Vagina (tissue), 2 donors: Measurements from ENCODE around the gene CHD6. TPM values are rescaled to one million over a fixed set of nuclear protein-coding genes. Genes with fewer than 3 reads are reported as not detected.

Source experiments
- DNase-seq, 2 donors: peaks; one replicate each; pipeline ENCODE4 v3.0.0-alpha.2; 2017; ENCODE audit errors: extremely low spot score in 2 of 2
- H3K27ac ChIP-seq: fragments of 200-600 bp; sonication (generic); one replicate; pipeline ENCODE4 v1.5.1; 2019
- H3K27me3 ChIP-seq: fragments of 200-600 bp; sonication (generic); one replicate; pipeline ENCODE4 v1.5.1; 2019
- H3K36me3 ChIP-seq, 2 donors: fragments of 200-600 bp; sonication (generic); one replicate each; pipeline ENCODE4 v1.5.1; 2017 to 2019
- H3K4me1 ChIP-seq: fragments of 200-600 bp; sonication (generic); one replicate; pipeline ENCODE4 v1.5.1; 2019
- H3K4me3 ChIP-seq, 2 donors: fragments of 200-600 bp; sonication (generic); 1 replicate in 1 of 2; 2 replicates in 1 of 2; pipeline ENCODE4 v1.5.1; 2016 to 2019
- H3K9me3 ChIP-seq: fragments of 200-600 bp; sonication (generic); one replicate; pipeline ENCODE4 v1.5.1; 2019
- CTCF ChIP-seq, 3 experiments: fragments of 450-650 bp in 2 of 3; fragments of 200-600 bp in 1 of 3; sonication (generic) in 1 of 3; IDR thresholded peaks; one replicate each; pipeline ENCODE4 v1.5.1; 2017 to 2019; ENCODE audit warnings: antibody characterized with exemption in 3 of 3, mild to moderate bottlenecking in 2 of 3, moderate library complexity in 2 of 3
- POLR2A ChIP-seq, 2 donors: fragments of 450-650 bp; IDR thresholded peaks; one replicate each; pipeline ENCODE4 v1.6.1; 2017; ENCODE audit warnings: antibody characterized with exemption in 2 of 2, mild to moderate bottlenecking in 2 of 2, moderate library complexity in 2 of 2
- POLR2AphosphoS5 ChIP-seq, 2 donors: sonication (generic); formaldehyde crosslinking; IDR thresholded peaks; one replicate each; pipeline ENCODE4 v1.9.0; 2017; ENCODE audit warnings: antibody characterized with exemption in 2 of 2, mild to moderate bottlenecking in 2 of 2, low read depth in 1 of 2; ENCODE audit not compliant: insufficient read depth in 1 of 2
- intact Hi-C: fragments of 100-400 bp; cut with DNase I; formaldehyde crosslinking; loops from one replicate; pipeline ENCODE4 v1.15.1; 2023
- total RNA-seq: library from RNA; depleted of rRNA; stranded (reverse); fragments of >200 nt; gene quantifications from one replicate; pipeline ENCODE4 v1.2.3, GENCODE V29; 2016

CHD6 gene
- total RNA-seq, 1 donor from 2014 or later: 37.6 TPM

- Histone ChIP-seq H3K27me3 (no peaks in the 10 kb centered on the region), H3K4me1 (no peaks in the 10 kb centered on the region), H3K36me3 (peaks cover 2 to 82% of the 10 kb centered on the region in 2 donors), H3K9me3 (no peaks in the 10 kb centered on the region), H3K27ac (no peak overlapping the region), H3K4me3 (no peak overlapping the region)
- no peak for TF ChIP-seq POLR2A (IDR thresholded peaks at IDR 0.05)
- TF ChIP-seq POLR2AphosphoS5 (IDR thresholded peaks at IDR 0.05; ENCODE audit: insufficient read depth in 1 of 2, low read depth in 1 of 2): no peak
- no peak for TF ChIP-seq CTCF (IDR thresholded peaks at IDR 0.05)
- no peak for DNase-seq
- intact Hi-C loops: no loop called here
Measured at GRCh38 chr20:41453010-41453950, 164.9 kb downstream of the CHD6 start.

GRCh38 chr20:41452226-41452625 lies 166.0 kb downstream of the CHD6 start:
- no peak overlapping the region for H3K27ac ChIP-seq
- no peak for DNase-seq
- H3K36me3 ChIP-seq: peaks cover 6 to 88% of the 10 kb centered on the region in 2 donors
- no peaks in the 10 kb centered on the region for H3K9me3 ChIP-seq
- no peak overlapping the region for H3K4me3 ChIP-seq
- no peaks in the 10 kb centered on the region for H3K4me1 ChIP-seq
- intact Hi-C loops: no loop called here
- H3K27me3 ChIP-seq: no peaks in the 10 kb centered on the region
- no peak for TF ChIP-seq POLR2AphosphoS5 (IDR thresholded peaks at IDR 0.05; ENCODE audit: insufficient read depth in 1 of 2, low read depth in 1 of 2)
- TF ChIP-seq CTCF (IDR thresholded peaks at IDR 0.05): no peak
- no peak for TF ChIP-seq POLR2A (IDR thresholded peaks at IDR 0.05)

GRCh38 chr20:41447006-41447405 lies 171.2 kb downstream of the CHD6 start:
- peaks cover 9 to 88% of the 10 kb centered on the region in 2 donors for H3K36me3 ChIP-seq
- no peaks in the 10 kb centered on the region for H3K27me3 ChIP-seq
- intact Hi-C loops: no loop called here
- H3K27ac ChIP-seq: no peak overlapping the region
- H3K4me3 ChIP-seq: no peak overlapping the region
- TF ChIP-seq CTCF (IDR thresholded peaks at IDR 0.05) (no peak), POLR2AphosphoS5 (IDR thresholded peaks at IDR 0.05; ENCODE audit: insufficient read depth in 1 of 2, low read depth in 1 of 2) (no peak)
- H3K9me3 ChIP-seq: no peaks in the 10 kb centered on the region
- DNase-seq: no peak
- no peaks in the 10 kb centered on the region for H3K4me1 ChIP-seq

- H3K4me3 ChIP-seq: no peak overlapping the region
- no peak for DNase-seq
- peaks cover 9 to 86% of the 10 kb centered on the region in 2 donors for H3K36me3 ChIP-seq
- no peaks in the 10 kb centered on the region for H3K4me1 ChIP-seq
- no peaks in the 10 kb centered on the region for H3K9me3 ChIP-seq
- no peak for TF ChIP-seq CTCF (IDR thresholded peaks at IDR 0.05)
- no peak for TF ChIP-seq POLR2AphosphoS5 (IDR thresholded peaks at IDR 0.05; ENCODE audit: insufficient read depth in 1 of 2, low read depth in 1 of 2)
- TF ChIP-seq POLR2A (IDR thresholded peaks at IDR 0.05): no peak
- intact Hi-C loops: no loop called here
- no peaks in the 10 kb centered on the region for H3K27me3 ChIP-seq
- H3K27ac ChIP-seq: no peak overlapping the region
Measured at GRCh38 chr20:41446456-41446855, 171.7 kb downstream of the CHD6 start.

GRCh38 chr20:41444821-41445220 lies 173.4 kb downstream of the CHD6 start:
- Histone ChIP-seq H3K9me3 (no peaks in the 10 kb centered on the region), H3K4me3 (no peak overlapping the region), H3K27ac (no peak overlapping the region), H3K27me3 (no peaks in the 10 kb centered on the region), H3K4me1 (no peaks in the 10 kb centered on the region), H3K36me3 (peaks cover 9 to 81% of the 10 kb centered on the region in 2 donors)
- intact Hi-C loops: no loop called here
- no peak for TF ChIP-seq CTCF (IDR thresholded peaks at IDR 0.05)
- no peak for TF ChIP-seq POLR2AphosphoS5 (IDR thresholded peaks at IDR 0.05; ENCODE audit: insufficient read depth in 1 of 2, low read depth in 1 of 2)
- TF ChIP-seq POLR2A (IDR thresholded peaks at IDR 0.05): no peak
- no peak for DNase-seq
